Colonic mucosa (tissue), 4 donors: ENCODE data around the gene LBP. TPM values are rescaled to one million over a fixed set of nuclear protein-coding genes. Genes with fewer than 3 reads are reported as not detected.
"Not testable (repeated sequence)": the region's sequence is repeated elsewhere in the genome, so short reads cannot be mapped to it uniquely, and the experiment has no call there.

Experiments used
- DNase-seq: peaks from one replicate; pipeline ENCODE4 v3.0.0-alpha.2; 2020
- H3K27ac ChIP-seq: fragments of 200-600 bp; one replicate; pipeline ENCODE4 v1.8.0; 2021
- H3K27me3 ChIP-seq: fragments of 200-600 bp; one replicate; pipeline ENCODE4 v1.8.0; 2021
- H3K36me3 ChIP-seq: fragments of 200-600 bp; one replicate; pipeline ENCODE4 v1.8.0; 2021
- H3K4me1 ChIP-seq: fragments of 200-600 bp; one replicate; pipeline ENCODE4 v1.8.0; 2021; ENCODE audit warnings: mild to moderate bottlenecking
- H3K4me3 ChIP-seq: fragments of 200-600 bp; one replicate; pipeline ENCODE4 v1.8.0; 2021
- H3K9ac ChIP-seq, 2 donors: one replicate each; pipeline ENCODE4 v1.7.0; 2013; ENCODE audit warnings: control low read depth in 2 of 2, low read depth in 2 of 2, low read length in 2 of 2
- H3K9me3 ChIP-seq: fragments of 200-600 bp; one replicate; pipeline ENCODE4 v1.8.0; 2021
- CTCF ChIP-seq: fragments of 200-600 bp; IDR thresholded peaks from one replicate; pipeline ENCODE4 v1.8.0; 2022; ENCODE audit warnings: antibody characterized with exemption, mild to moderate bottlenecking
- intact Hi-C: fragments of 100-400 bp; cut with DNase I; formaldehyde crosslinking; loops from one replicate; pipeline ENCODE4 v1.14.1; 2022
- total RNA-seq, 2 donors: library from RNA; stranded (reverse); fragmentation: NEBNext Ultra II Directional in 1 of 2; extraction: Animal tissue kit (Norgen Biotek cat#: 25700) in 1 of 2; gene quantifications; one replicate each; pipeline ENCODE4 v1.2.1, GENCODE V29; 2021
- donor health status: healthy.
- donor health status: DM: no; HTN: no; CAD: no.
- donor health status: DM: no; HTN: no; CAD: no.

LBP gene
- total RNA-seq, 2 donors from 2014 or later, result 0.32 TPM; not detected in 1

- Histone ChIP-seq H3K27me3 (no peaks in the 10 kb centered on the region), H3K9ac (no peak overlapping the region), H3K9me3 (no peaks in the 10 kb centered on the region), H3K27ac (no peak overlapping the region), H3K4me3 (no peak overlapping the region), H3K4me1 (no peaks in the 10 kb centered on the region), H3K36me3 (no peaks in the 10 kb centered on the region)
- TF ChIP-seq CTCF, result no peak
- DNase-seq, result no peak
- intact Hi-C loops, result no loop called here
Observed at GRCh38 chr20:38311491-38311890, 34.8 kb upstream of the LBP start.

- no peaks in the 10 kb centered on the region for H3K27me3 ChIP-seq
- no peaks in the 10 kb centered on the region for H3K36me3 ChIP-seq
- no peak overlapping the region for H3K9ac ChIP-seq
- no peak overlapping the region for H3K27ac ChIP-seq
- H3K9me3 ChIP-seq, result no peaks in the 10 kb centered on the region
- H3K4me1 ChIP-seq, result no peaks in the 10 kb centered on the region
- intact Hi-C loops, result no loop called here
- no peak overlapping the region for H3K4me3 ChIP-seq
- TF ChIP-seq CTCF, result no peak
- no peak for DNase-seq
Observed at GRCh38 chr20:38313676-38314075, 32.6 kb upstream of the LBP start.

GRCh38 chr20:38314350-38314749 lies 31.9 kb upstream of the LBP start:
- H3K36me3 ChIP-seq, H3K4me1 ChIP-seq, H3K4me3 ChIP-seq, H3K27me3 ChIP-seq, H3K9ac ChIP-seq, intact Hi-C loops, H3K9me3 ChIP-seq, DNase-seq, H3K27ac ChIP-seq: not testable (repeated sequence)

GRCh38 chr20:38315290-38315966 lies 30.9 kb upstream of the LBP start:
- DNase-seq, result no peak
- Histone ChIP-seq H3K27me3 (no peaks in the 10 kb centered on the region), H3K27ac (no peak overlapping the region), H3K4me3 (no peak overlapping the region), H3K36me3 (no peaks in the 10 kb centered on the region), H3K9ac (no peak overlapping the region), H3K4me1 (no peaks in the 10 kb centered on the region), H3K9me3 (no peaks in the 10 kb centered on the region)
- no peak for TF ChIP-seq CTCF
- intact Hi-C loops, result no loop called here

- no peak for TF ChIP-seq CTCF
- DNase-seq, result no peak
- Histone ChIP-seq H3K9me3 (no peaks in the 10 kb centered on the region), H3K27me3 (no peaks in the 10 kb centered on the region), H3K36me3 (no peaks in the 10 kb centered on the region), H3K9ac (no peak overlapping the region), H3K4me1 (no peaks in the 10 kb centered on the region), H3K27ac (no peak overlapping the region), H3K4me3 (no peak overlapping the region)
- intact Hi-C loops, result no loop called here
Observed at GRCh38 chr20:38316341-38316740, 29.9 kb upstream of the LBP start.

GRCh38 chr20:38317422-38317821 lies 28.9 kb upstream of the LBP start:
- no peaks in the 10 kb centered on the region for H3K4me1 ChIP-seq
- no peak for TF ChIP-seq CTCF
- no peak overlapping the region for H3K9ac ChIP-seq
- intact Hi-C loops, result no loop called here
- H3K27ac ChIP-seq, result no peak overlapping the region
- no peak overlapping the region for H3K4me3 ChIP-seq
- no peaks in the 10 kb centered on the region for H3K36me3 ChIP-seq
- DNase-seq, result no peak
- H3K27me3 ChIP-seq, result no peaks in the 10 kb centered on the region
- H3K9me3 ChIP-seq, result no peaks in the 10 kb centered on the region
